ENCODE results near the gene NFE2L2.
"Not testable (repeated sequence)": the region's sequence is repeated elsewhere in the genome, so short reads cannot be mapped to it uniquely, and the experiment has no call there.

DNA sequence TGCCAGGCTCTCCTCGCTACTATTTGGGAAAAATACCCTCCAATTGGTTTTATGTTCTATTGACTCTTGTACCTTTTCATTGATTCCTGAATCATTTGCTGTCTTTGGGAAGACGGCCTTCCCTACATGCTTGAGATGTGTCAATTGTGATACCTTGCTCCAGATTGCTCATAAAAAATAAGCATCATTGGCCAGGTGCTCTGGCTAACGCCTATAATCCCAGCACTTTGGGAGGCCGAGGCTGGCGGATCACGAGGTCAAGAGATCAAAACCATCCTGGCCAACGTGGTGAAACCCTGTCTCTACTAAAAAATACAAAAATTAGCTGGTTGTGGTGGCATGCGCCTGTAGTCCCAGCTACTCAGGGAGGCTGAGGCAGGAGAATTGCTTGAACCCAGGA, 2.4 kb upstream of the NFE2L2 start:
- not testable (repeated sequence) for TF ChIP-seq EZH2 (IDR thresholded peaks at IDR 0.05; ENCODE audit: borderline replicate concordance, insufficient read depth, low read depth, low read length, poor library complexity, severe bottlenecking)
- TF ChIP-seq, protein P1, sequence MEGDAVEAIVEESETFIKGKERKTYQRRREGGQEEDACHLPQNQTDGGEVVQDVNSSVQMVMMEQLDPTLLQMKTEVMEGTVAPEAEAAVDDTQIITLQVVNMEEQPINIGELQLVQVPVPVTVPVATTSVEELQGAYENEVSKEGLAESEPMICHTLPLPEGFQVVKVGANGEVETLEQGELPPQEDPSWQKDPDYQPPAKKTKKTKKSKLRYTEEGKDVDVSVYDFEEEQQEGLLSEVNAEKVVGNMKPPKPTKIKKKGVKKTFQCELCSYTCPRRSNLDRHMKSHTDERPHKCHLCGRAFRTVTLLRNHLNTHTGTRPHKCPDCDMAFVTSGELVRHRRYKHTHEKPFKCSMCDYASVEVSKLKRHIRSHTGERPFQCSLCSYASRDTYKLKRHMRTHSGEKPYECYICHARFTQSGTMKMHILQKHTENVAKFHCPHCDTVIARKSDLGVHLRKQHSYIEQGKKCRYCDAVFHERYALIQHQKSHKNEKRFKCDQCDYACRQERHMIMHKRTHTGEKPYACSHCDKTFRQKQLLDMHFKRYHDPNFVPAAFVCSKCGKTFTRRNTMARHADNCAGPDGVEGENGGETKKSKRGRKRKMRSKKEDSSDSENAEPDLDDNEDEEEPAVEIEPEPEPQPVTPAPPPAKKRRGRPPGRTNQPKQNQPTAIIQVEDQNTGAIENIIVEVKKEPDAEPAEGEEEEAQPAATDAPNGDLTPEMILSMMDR (IDR thresholded peaks at IDR 0.05) = not testable (repeated sequence)
